Measurements from ENCODE around the gene UGT1A8.

Gene UGT1A8

GRCh38 chr2:233799716-233800115, 182.3 kb downstream of the UGT1A8 start:
- H3K9me3 Mint-ChIP-seq, result no peaks in the 10 kb centered on the region
- no peak overlapping the region for H3K27ac Mint-ChIP-seq
- no peak for ATAC-seq (replicated peaks)
- H3K4me1 Mint-ChIP-seq (ENCODE audit: low read depth in 2 of 2), result peaks cover 0 to 4% of the 10 kb centered on the region in 2 donors
- H3K27me3 Mint-ChIP-seq, result peaks cover 32 to 50% of the 10 kb centered on the region in 2 donors
- no peak overlapping the region for H3K4me3 Mint-ChIP-seq
- no peaks in the 10 kb centered on the region for H3K36me3 Mint-ChIP-seq (ENCODE audit: insufficient read depth)
- no peak for DNase-seq

- Mint-ChIP-seq H3K27me3 (peaks cover 37 to 55% of the 10 kb centered on the region in 2 donors), H3K4me1 (ENCODE audit: low read depth in 2 of 2) (peaks cover 0 to 4% of the 10 kb centered on the region in 2 donors), H3K27ac (no peak overlapping the region), H3K4me3 (no peak overlapping the region), H3K36me3 (ENCODE audit: insufficient read depth) (no peaks in the 10 kb centered on the region), H3K9me3 (no peaks in the 10 kb centered on the region)
- no peak for DNase-seq
- no peak for ATAC-seq (replicated peaks)
These were observed 182.8 kb downstream of the UGT1A8 start for GRCh38 chr2:233800208-233800607.

- Mint-ChIP-seq H3K27me3 (peaks cover 39 to 56% of the 10 kb centered on the region in 2 donors), H3K36me3 (ENCODE audit: insufficient read depth) (no peaks in the 10 kb centered on the region), H3K4me3 (no peak overlapping the region), H3K27ac (no peak overlapping the region), H3K4me1 (ENCODE audit: low read depth in 2 of 2) (peaks cover 0 to 4% of the 10 kb centered on the region in 2 donors), H3K9me3 (no peaks in the 10 kb centered on the region)
- no peak for DNase-seq
- ATAC-seq (replicated peaks), result peak; percentile 63
These were observed 184.1 kb downstream of the UGT1A8 start for GRCh38 chr2:233801357-233802131.

GRCh38 chr2:233802132-233802815, 184.8 kb downstream of the UGT1A8 start:
- no peaks in the 10 kb centered on the region for H3K9me3 Mint-ChIP-seq
- H3K4me1 Mint-ChIP-seq (ENCODE audit: low read depth in 2 of 2), result peaks cover 0 to 4% of the 10 kb centered on the region in 2 donors
- no peak overlapping the region for H3K4me3 Mint-ChIP-seq
- no peak for DNase-seq
- no peak overlapping the region for H3K27ac Mint-ChIP-seq
- H3K27me3 Mint-ChIP-seq, result peaks cover 39 to 56% of the 10 kb centered on the region in 2 donors
- no peaks in the 10 kb centered on the region for H3K36me3 Mint-ChIP-seq (ENCODE audit: insufficient read depth)
- no peak for ATAC-seq (replicated peaks)

- Mint-ChIP-seq H3K27me3 (peaks cover 42 to 62% of the 10 kb centered on the region in 2 donors), H3K4me3 (no peak overlapping the region), H3K36me3 (ENCODE audit: insufficient read depth) (no peaks in the 10 kb centered on the region), H3K27ac (no peak overlapping the region), H3K4me1 (ENCODE audit: low read depth in 2 of 2) (peaks cover 0 to 4% of the 10 kb centered on the region in 2 donors), H3K9me3 (no peaks in the 10 kb centered on the region)
- ATAC-seq (replicated peaks) (no peak), DNase-seq (no peak)
These were observed 186.0 kb downstream of the UGT1A8 start for GRCh38 chr2:233803292-233803911.

- no peak overlapping the region for H3K4me3 Mint-ChIP-seq
- H3K36me3 Mint-ChIP-seq (ENCODE audit: insufficient read depth), result no peaks in the 10 kb centered on the region
- H3K9me3 Mint-ChIP-seq, result no peaks in the 10 kb centered on the region
- H3K4me1 Mint-ChIP-seq (ENCODE audit: low read depth in 2 of 2), result peaks cover 0 to 4% of the 10 kb centered on the region in 2 donors
- ATAC-seq (replicated peaks) (no peak), DNase-seq (no peak)
- no peak overlapping the region for H3K27ac Mint-ChIP-seq
- H3K27me3 Mint-ChIP-seq, result peaks cover 42 to 62% of the 10 kb centered on the region in 2 donors
These were observed 186.6 kb downstream of the UGT1A8 start for GRCh38 chr2:233803994-233804393.

- DNase-seq, result no peak
- no peak for ATAC-seq (replicated peaks)
- no peaks in the 10 kb centered on the region for H3K9me3 Mint-ChIP-seq
These were observed 189.9 kb downstream of the UGT1A8 start for GRCh38 chr2:233807215-233807865.

GRCh38 chr2:233807966-233808935, 190.8 kb downstream of the UGT1A8 start:
- Mint-ChIP-seq H3K27ac (no peak overlapping the region), H3K4me1 (ENCODE audit: low read depth in 2 of 2) (no peaks in the 10 kb centered on the region), H3K36me3 (ENCODE audit: insufficient read depth) (no peaks in the 10 kb centered on the region), H3K4me3 (no peak overlapping the region), H3K27me3 (peaks cover 56 to 79% of the 10 kb centered on the region in 2 donors), H3K9me3 (no peaks in the 10 kb centered on the region)
- ATAC-seq (replicated peaks), result no peak
- no peak for DNase-seq

More at GRCh38 chr2:233807215-233807865, 189.9 kb downstream of the UGT1A8 start:
- no peak overlapping the region for H3K4me3 Mint-ChIP-seq
- no peak overlapping the region for H3K27ac Mint-ChIP-seq
- H3K36me3 Mint-ChIP-seq (ENCODE audit: insufficient read depth), result no peaks in the 10 kb centered on the region
- H3K27me3 Mint-ChIP-seq, result peaks cover 56 to 80% of the 10 kb centered on the region in 2 donors
- H3K4me1 Mint-ChIP-seq (ENCODE audit: low read depth in 2 of 2), result no peaks in the 10 kb centered on the region

- Mint-ChIP-seq H3K36me3 (ENCODE audit: insufficient read depth) (no peaks in the 10 kb centered on the region), H3K4me3 (no peak overlapping the region), H3K27ac (no peak overlapping the region), H3K9me3 (no peaks in the 10 kb centered on the region), H3K4me1 (ENCODE audit: low read depth in 2 of 2) (no peaks in the 10 kb centered on the region), H3K27me3 (peaks cover 39 to 68% of the 10 kb centered on the region in 2 donors)
- no peak for ATAC-seq (replicated peaks)
- no peak for DNase-seq
These were observed 193.0 kb downstream of the UGT1A8 start for GRCh38 chr2:233810385-233810784.

GRCh38 chr2:233811087-233811486, 193.7 kb downstream of the UGT1A8 start:
- no peaks in the 10 kb centered on the region for H3K9me3 Mint-ChIP-seq
- H3K36me3 Mint-ChIP-seq (ENCODE audit: insufficient read depth), result no peaks in the 10 kb centered on the region
- DNase-seq (no peak), ATAC-seq (replicated peaks) (no peak)
- no peaks in the 10 kb centered on the region for H3K4me1 Mint-ChIP-seq (ENCODE audit: low read depth in 2 of 2)
- H3K4me3 Mint-ChIP-seq, result no peak overlapping the region
- peaks cover 45 to 69% of the 10 kb centered on the region in 2 donors for H3K27me3 Mint-ChIP-seq
- no peak overlapping the region for H3K27ac Mint-ChIP-seq

GRCh38 chr2:233811732-233812131, 194.3 kb downstream of the UGT1A8 start:
- H3K4me1 Mint-ChIP-seq (ENCODE audit: low read depth in 2 of 2), result no peaks in the 10 kb centered on the region
- H3K4me3 Mint-ChIP-seq, result no peak overlapping the region
- no peaks in the 10 kb centered on the region for H3K9me3 Mint-ChIP-seq
- H3K27ac Mint-ChIP-seq, result no peak overlapping the region
- no peaks in the 10 kb centered on the region for H3K36me3 Mint-ChIP-seq (ENCODE audit: insufficient read depth)
- H3K27me3 Mint-ChIP-seq, result peaks cover 51 to 76% of the 10 kb centered on the region in 2 donors
- ATAC-seq (replicated peaks) (no peak), DNase-seq (no peak)

GRCh38 chr2:233813236-233814055, 196.0 kb downstream of the UGT1A8 start:
- H3K4me3 Mint-ChIP-seq, result no peak overlapping the region
- H3K27ac Mint-ChIP-seq, result no peak overlapping the region
- peaks cover 3 to 4% of the 10 kb centered on the region in 2 donors for H3K4me1 Mint-ChIP-seq (ENCODE audit: low read depth in 2 of 2)
- H3K27me3 Mint-ChIP-seq, result peaks cover 60 to 82% of the 10 kb centered on the region in 2 donors
- no peaks in the 10 kb centered on the region for H3K9me3 Mint-ChIP-seq
- H3K36me3 Mint-ChIP-seq (ENCODE audit: insufficient read depth), result no peaks in the 10 kb centered on the region
- no peak for ATAC-seq (replicated peaks)
- DNase-seq, result no peak
